Uterus (tissue), 4 donors: ENCODE results near the gene DNAH10. TPM values are rescaled to one million over a fixed set of nuclear protein-coding genes. Genes with fewer than 3 reads are reported as not detected.

Experiments
- DNase-seq, 2 donors: peaks; one replicate each; pipeline ENCODE4 v3.0.0-alpha.2; 2019 to 2020
- H3K27ac ChIP-seq, 2 donors: fragments of 200-600 bp; sonication (generic); 1 replicate in 1 of 2; 2 replicates in 1 of 2; pipeline ENCODE4 v1.5.1; 2016 to 2018
- H3K27me3 ChIP-seq, 2 donors: fragments of 200-600 bp; sonication (generic); one replicate each; pipeline ENCODE4 v1.5.1; 2018 to 2019; ENCODE audit warnings: control low read depth in 1 of 2
- H3K36me3 ChIP-seq, 2 donors: fragments of 200-600 bp; sonication (generic); one replicate each; pipeline ENCODE4 v1.5.1; 2019; ENCODE audit warnings: control low read depth in 1 of 2
- H3K4me1 ChIP-seq, 2 donors: fragments of 200-600 bp; sonication (generic); one replicate each; pipeline ENCODE4 v1.5.1; 2018 to 2019; ENCODE audit warnings: control low read depth in 1 of 2
- H3K4me3 ChIP-seq, 2 donors: fragments of 200-600 bp; sonication (generic); 1 replicate in 1 of 2; 2 replicates in 1 of 2; pipeline ENCODE4 v1.5.1; 2018 to 2019; ENCODE audit warnings: mild to moderate bottlenecking in 1 of 2
- H3K9me3 ChIP-seq, 2 donors: fragments of 200-600 bp; sonication (generic); one replicate each; pipeline ENCODE4 v1.5.1; 2019; ENCODE audit warnings: control low read depth in 1 of 2
- POLR2A ChIP-seq, 2 donors: fragments of 450-650 bp; IDR thresholded peaks; one replicate each; pipeline ENCODE4 v1.6.1; 2016; ENCODE audit warnings: antibody characterized with exemption in 2 of 2, mild to moderate bottlenecking in 1 of 2, moderate library complexity in 1 of 2
- intact Hi-C: fragments of 100-400 bp; cut with DNase I; formaldehyde crosslinking; loops from one replicate; pipeline ENCODE4 v1.15.1; 2023; ENCODE audit warnings: low total_unique reads
- total RNA-seq, 4 donors: library from RNA; depleted of rRNA in 3 of 4; stranded (reverse); fragments of >200 nt in 3 of 4; gene quantifications; one replicate each; pipeline versions ENCODE4 v1.1.0 to v1.2.4, GENCODE V29; 2014 to 2023
- TF ChIP-seq, protein P1 (sequence below), 4 experiments: fragments of 200-600 bp in 2 of 4; fragments of 450-650 bp in 2 of 4; sonication (generic) in 2 of 4; IDR thresholded peaks; one replicate each; pipeline ENCODE4 v1.5.1; 2016 to 2019; ENCODE audit warnings: antibody characterized with exemption in 4 of 4, mild to moderate bottlenecking in 2 of 4, moderate library complexity in 1 of 4
- donor health status: DM: yes; HTN: yes; CAD: no.

DNAH10 gene
- total RNA-seq, 4 donors from 2014 or later: under 0.01 to 3.9 (median 1.1) TPM

DNA sequence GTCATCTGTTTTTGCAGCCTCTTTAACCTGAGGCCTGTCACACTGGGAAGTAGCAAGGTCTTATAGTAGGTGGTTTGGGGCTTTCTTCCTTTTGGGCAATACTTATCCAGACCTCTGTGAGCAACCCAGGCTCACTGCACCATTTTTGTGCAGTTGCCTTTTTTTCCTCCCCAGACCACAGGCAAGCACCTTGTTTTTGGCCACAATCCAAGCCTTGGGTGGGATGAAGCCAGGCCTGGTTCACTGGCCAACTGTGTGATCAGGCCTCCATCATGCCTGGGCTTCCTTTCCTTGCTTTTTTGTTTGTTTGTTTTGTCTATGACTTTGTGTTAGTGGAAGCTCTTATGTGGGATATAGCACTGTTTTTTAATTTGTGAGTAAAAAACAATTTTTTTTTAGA lies 71.7 kb downstream of the DNAH10 start:
- Histone ChIP-seq H3K9me3 (no peaks in the 10 kb centered on the region), H3K36me3 (no peaks in the 10 kb centered on the region), H3K27me3 (no peaks in the 10 kb centered on the region), H3K27ac (no peak overlapping the region), H3K4me1 (no peaks in the 10 kb centered on the region), H3K4me3 (no peak overlapping the region)
- intact Hi-C loops: no loop called here
- no peak for DNase-seq
- no peak for TF ChIP-seq POLR2A (IDR thresholded peaks at IDR 0.05)
- TF ChIP-seq, protein P1, sequence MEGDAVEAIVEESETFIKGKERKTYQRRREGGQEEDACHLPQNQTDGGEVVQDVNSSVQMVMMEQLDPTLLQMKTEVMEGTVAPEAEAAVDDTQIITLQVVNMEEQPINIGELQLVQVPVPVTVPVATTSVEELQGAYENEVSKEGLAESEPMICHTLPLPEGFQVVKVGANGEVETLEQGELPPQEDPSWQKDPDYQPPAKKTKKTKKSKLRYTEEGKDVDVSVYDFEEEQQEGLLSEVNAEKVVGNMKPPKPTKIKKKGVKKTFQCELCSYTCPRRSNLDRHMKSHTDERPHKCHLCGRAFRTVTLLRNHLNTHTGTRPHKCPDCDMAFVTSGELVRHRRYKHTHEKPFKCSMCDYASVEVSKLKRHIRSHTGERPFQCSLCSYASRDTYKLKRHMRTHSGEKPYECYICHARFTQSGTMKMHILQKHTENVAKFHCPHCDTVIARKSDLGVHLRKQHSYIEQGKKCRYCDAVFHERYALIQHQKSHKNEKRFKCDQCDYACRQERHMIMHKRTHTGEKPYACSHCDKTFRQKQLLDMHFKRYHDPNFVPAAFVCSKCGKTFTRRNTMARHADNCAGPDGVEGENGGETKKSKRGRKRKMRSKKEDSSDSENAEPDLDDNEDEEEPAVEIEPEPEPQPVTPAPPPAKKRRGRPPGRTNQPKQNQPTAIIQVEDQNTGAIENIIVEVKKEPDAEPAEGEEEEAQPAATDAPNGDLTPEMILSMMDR (IDR thresholded peaks at IDR 0.05): no peak

DNA sequence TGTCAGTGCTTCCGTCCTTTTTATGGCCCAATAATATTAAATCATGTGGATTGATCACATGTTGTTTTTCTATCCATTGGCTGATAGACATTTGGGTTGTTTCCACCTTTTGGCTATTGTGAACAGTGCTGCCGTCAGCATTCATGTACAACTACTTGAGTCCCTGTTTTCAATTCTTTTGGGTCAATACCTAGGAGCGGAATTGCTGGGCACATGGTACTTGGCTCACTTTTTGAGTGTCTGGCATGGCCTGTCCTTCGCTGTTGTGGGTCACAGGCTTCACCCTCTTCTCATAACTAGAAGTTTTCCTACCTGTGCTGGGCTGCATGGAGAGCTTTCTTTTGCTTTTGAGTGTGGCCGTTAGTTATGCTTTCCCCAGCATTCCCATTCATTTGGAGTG lies 72.7 kb downstream of the DNAH10 start:
- no peaks in the 10 kb centered on the region for H3K36me3 ChIP-seq
- no peaks in the 10 kb centered on the region for H3K4me1 ChIP-seq
- no peaks in the 10 kb centered on the region for H3K9me3 ChIP-seq
- no peak for DNase-seq
- TF ChIP-seq POLR2A (IDR thresholded peaks at IDR 0.05): no peak
- H3K27ac ChIP-seq: no peak overlapping the region
- no peaks in the 10 kb centered on the region for H3K27me3 ChIP-seq
- H3K4me3 ChIP-seq: no peak overlapping the region
- intact Hi-C loops: no loop called here

DNA sequence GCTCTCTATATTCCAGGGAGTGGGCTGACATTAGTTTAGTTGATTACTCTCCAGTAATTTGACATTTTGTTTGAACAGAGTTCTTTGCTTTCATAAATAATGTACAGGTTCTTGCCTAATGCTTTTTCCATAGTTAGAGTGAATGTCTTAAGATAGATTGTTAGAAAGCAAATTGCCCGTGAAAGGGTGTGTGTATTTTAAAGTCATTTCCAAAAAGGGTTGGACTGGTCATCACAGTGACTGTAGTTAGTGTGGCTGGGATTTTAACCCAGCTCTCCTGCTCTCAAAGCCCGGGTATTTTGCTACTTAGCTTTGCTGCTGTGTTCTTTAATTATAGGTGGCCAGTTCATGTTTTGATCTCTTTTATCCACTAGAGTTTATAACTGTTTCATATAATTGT lies 74.2 kb downstream of the DNAH10 start:
- DNase-seq: no peak
- no peaks in the 10 kb centered on the region for H3K4me1 ChIP-seq
- TF ChIP-seq, protein P1 (IDR thresholded peaks at IDR 0.05): no peak
- TF ChIP-seq POLR2A (IDR thresholded peaks at IDR 0.05): no peak
- intact Hi-C loops: no loop called here
- no peaks in the 10 kb centered on the region for H3K36me3 ChIP-seq
- no peak overlapping the region for H3K4me3 ChIP-seq
- H3K27me3 ChIP-seq: no peaks in the 10 kb centered on the region
- no peaks in the 10 kb centered on the region for H3K9me3 ChIP-seq
- no peak overlapping the region for H3K27ac ChIP-seq

DNA sequence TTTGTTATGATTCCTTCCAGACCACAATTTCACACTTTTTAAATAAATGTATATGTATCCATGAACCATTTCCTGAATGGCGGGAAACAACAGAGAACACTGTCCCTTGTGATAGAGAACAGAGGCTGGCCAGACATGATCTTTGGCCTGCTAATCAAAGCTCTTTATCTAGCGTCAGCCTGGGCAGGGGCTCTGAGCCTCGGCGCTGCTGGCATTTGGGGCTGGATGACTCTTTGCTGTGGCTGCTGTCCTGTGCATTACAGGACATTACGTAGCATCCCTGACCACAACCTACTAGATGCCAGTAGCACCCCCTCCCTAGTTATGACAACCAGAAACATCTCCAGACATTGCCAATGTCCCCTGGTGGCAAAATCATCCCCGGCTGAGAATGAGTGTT lies 77.7 kb downstream of the DNAH10 start:
- intact Hi-C loops: no loop called here
- TF ChIP-seq POLR2A (IDR thresholded peaks at IDR 0.05): no peak
- TF ChIP-seq, protein P1 (IDR thresholded peaks at IDR 0.05): no peak
- Histone ChIP-seq H3K27ac (no peak overlapping the region), H3K27me3 (no peaks in the 10 kb centered on the region), H3K36me3 (no peaks in the 10 kb centered on the region), H3K9me3 (no peaks in the 10 kb centered on the region), H3K4me3 (no peak overlapping the region), H3K4me1 (no peaks in the 10 kb centered on the region)
- DNase-seq: no peak

DNA sequence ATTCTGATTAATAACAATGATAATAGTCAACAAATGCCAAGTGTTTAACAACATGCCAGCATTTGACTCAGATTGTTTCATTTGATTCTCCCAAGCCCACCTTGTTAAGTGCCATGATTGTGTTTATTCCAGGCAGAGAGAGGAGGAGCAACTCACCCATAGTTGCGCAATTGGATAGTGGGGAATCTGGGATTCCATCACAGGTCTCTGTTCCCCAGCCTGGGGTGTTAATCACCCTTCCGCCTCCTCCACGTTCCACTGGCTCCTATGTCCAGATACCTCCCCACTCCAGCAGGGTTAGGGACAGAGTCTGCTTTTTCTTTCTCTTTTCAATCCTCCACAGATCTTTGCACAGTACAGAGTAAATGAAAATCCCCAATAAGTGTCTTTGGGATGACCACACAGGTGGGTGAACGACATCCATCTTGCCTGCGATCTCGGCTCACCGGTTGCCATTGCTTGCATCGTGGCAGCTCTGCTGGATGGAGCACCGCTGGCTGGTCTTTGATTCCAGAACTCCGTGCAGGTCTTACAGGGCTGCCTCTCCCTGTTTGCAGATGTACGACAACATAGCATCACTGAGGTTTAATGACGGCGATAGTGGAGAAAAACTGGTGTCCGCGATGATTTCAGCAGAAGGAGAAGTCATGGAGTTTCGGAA lies 78.8 kb downstream of the DNAH10 start:
- TF ChIP-seq, protein P1 (IDR thresholded peaks at IDR 0.05): no peak
- TF ChIP-seq POLR2A (IDR thresholded peaks at IDR 0.05): no peak
- Histone ChIP-seq H3K27me3 (no peaks in the 10 kb centered on the region), H3K4me3 (no peak overlapping the region), H3K36me3 (no peaks in the 10 kb centered on the region), H3K27ac (no peak overlapping the region), H3K9me3 (no peaks in the 10 kb centered on the region), H3K4me1 (no peaks in the 10 kb centered on the region)
- DNase-seq: no peak
- intact Hi-C loops: no loop called here
